K562 (cell line): Measurements from ENCODE around the gene SUCO.

Source experiments
- ZFP1 ChIP-seq: fragments of 450-650 bp; formaldehyde crosslinking; IDR thresholded peaks from 2 replicates; pipeline ENCODE4 v1.4.0; 2020; ENCODE audit warnings: mild to moderate bottlenecking, mixed read lengths
- TF ChIP-seq, protein P1 (sequence below), 3 experiments: IDR thresholded peaks in 2 of 3; conservative IDR thresholded peaks in 1 of 3; 2 replicates each; pipeline ENCODE4 v1.5.1; 2011 to 2012; ENCODE audit warnings: low read length in 3 of 3, mild to moderate bottlenecking in 3 of 3, control low read depth in 2 of 3, improper control_type of control experiment in 1 of 3, inconsistent platforms in 1 of 3, low read depth in 1 of 3, mixed read lengths in 1 of 3, moderate library complexity in 1 of 3; ENCODE audit not compliant: insufficient read depth in 2 of 3

DNA sequence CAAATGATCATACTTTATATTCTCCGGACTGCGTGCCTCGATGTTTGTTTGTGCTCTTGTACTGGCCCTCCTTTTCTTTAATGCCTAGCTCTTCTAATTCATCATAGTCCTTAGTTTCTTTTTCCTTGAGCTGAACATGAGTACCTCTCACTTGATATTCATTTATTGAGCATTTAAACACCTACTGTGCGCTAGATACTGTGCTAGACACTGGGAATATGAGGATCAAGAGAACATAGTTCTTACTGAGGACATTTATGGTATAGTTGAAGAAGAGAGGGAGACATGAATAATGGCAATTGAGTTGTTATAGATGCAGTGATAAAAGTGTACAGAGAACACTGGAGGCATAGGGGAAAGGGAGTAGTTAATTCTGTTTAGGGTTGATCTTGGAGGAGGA is 22.0 kb downstream of the SUCO start:
- TF ChIP-seq, protein P1, sequence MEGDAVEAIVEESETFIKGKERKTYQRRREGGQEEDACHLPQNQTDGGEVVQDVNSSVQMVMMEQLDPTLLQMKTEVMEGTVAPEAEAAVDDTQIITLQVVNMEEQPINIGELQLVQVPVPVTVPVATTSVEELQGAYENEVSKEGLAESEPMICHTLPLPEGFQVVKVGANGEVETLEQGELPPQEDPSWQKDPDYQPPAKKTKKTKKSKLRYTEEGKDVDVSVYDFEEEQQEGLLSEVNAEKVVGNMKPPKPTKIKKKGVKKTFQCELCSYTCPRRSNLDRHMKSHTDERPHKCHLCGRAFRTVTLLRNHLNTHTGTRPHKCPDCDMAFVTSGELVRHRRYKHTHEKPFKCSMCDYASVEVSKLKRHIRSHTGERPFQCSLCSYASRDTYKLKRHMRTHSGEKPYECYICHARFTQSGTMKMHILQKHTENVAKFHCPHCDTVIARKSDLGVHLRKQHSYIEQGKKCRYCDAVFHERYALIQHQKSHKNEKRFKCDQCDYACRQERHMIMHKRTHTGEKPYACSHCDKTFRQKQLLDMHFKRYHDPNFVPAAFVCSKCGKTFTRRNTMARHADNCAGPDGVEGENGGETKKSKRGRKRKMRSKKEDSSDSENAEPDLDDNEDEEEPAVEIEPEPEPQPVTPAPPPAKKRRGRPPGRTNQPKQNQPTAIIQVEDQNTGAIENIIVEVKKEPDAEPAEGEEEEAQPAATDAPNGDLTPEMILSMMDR (IDR thresholded peaks at IDR 0.05 in 2 of 3, conservative IDR thresholded peaks at IDR 0.05 in 1 of 3; ENCODE audit: insufficient read depth in 2 of 3, low read depth in 1 of 3, low read length in 3 of 3): no peak
- TF ChIP-seq ZFP1 (CRISPR knock-in tag): no peak
